Activated T-cell treated with anti-CD3 and anti-CD28 coated beads, Interleukin-2, amount 50 U/mL, for 24 hours (primary cell): ENCODE data around the gene XRCC4.
"Not testable (repeated sequence)": the region's sequence is repeated elsewhere in the genome, so short reads cannot be mapped to it uniquely, and the experiment has no call there.

Experiments used
- DNase-seq: peaks from one replicate; pipeline ENCODE4 v3.0.0-alpha.2; 2020
- H3K27ac Mint-ChIP-seq: 2 replicates; pipeline ENCODE4 v1.8.0; 2020; ENCODE audit warnings: mild to moderate bottlenecking, mixed read lengths
- H3K27me3 Mint-ChIP-seq: 2 replicates; pipeline ENCODE4 v1.8.0; 2020; ENCODE audit warnings: mixed read lengths
- H3K36me3 Mint-ChIP-seq: 2 replicates; pipeline ENCODE4 v1.8.0; 2020; ENCODE audit warnings: low read depth, mixed read lengths
- H3K4me1 Mint-ChIP-seq: 2 replicates; pipeline ENCODE4 v1.8.0; 2020; ENCODE audit warnings: low read depth, mixed read lengths
- H3K4me3 Mint-ChIP-seq: 2 replicates; pipeline ENCODE4 v1.8.0; 2020; ENCODE audit warnings: mild to moderate bottlenecking, moderate library complexity, mixed read lengths
- H3K9me3 Mint-ChIP-seq: 2 replicates; pipeline ENCODE4 v1.8.0; 2020; ENCODE audit warnings: mixed read lengths

XRCC4 gene

DNA sequence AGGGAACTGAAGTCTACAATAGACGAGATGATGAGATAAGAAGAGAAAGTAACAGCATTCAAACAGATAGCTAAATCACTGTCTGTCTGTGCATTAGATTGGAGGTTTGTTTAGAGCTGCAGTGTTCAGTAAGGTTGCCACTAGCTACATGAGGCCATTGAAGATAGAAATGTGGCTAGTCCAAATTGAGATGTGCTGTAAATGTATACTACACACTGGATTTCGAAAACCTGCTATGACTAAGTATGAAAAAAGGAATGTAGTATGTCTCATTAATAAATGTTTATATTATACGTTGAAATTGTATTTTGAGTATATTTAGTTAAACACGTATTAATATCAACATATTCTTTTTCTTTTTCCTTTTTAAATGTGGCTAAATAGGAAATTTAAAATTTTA lies 142.1 kb downstream of the XRCC4 start:
- Mint-ChIP-seq H3K27ac (no peak overlapping the region), H3K9me3 (no peaks in the 10 kb centered on the region), H3K36me3 (peaks cover 3% of the 10 kb centered on the region), H3K4me1 (no peaks in the 10 kb centered on the region), H3K4me3 (no peak overlapping the region), H3K27me3 (no peaks in the 10 kb centered on the region)
- no peak for DNase-seq

DNA sequence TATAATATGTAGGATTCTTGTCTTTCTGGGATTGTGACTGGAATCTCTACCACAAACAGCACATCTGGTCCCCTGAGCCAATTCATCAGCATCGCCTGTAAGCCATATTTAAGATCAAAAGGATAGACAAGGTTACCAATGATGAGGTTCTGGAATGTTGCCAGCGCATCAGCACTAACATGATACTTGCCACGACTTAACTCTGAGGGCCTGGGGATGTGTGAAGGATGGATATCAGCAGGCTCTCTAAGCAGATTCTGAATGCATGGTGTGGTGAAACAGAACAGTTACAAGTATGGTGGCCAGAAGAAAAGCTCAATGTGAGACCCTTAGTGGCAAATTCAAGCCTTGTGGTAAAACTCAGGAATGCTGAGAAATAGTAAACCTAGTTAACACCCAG lies 143.0 kb downstream of the XRCC4 start:
- Mint-ChIP-seq H3K27me3 (no peaks in the 10 kb centered on the region), H3K9me3 (no peaks in the 10 kb centered on the region), H3K36me3 (peaks cover 3% of the 10 kb centered on the region), H3K4me1 (no peaks in the 10 kb centered on the region), H3K4me3 (no peak overlapping the region), H3K27ac (no peak overlapping the region)
- DNase-seq: no peak

DNA sequence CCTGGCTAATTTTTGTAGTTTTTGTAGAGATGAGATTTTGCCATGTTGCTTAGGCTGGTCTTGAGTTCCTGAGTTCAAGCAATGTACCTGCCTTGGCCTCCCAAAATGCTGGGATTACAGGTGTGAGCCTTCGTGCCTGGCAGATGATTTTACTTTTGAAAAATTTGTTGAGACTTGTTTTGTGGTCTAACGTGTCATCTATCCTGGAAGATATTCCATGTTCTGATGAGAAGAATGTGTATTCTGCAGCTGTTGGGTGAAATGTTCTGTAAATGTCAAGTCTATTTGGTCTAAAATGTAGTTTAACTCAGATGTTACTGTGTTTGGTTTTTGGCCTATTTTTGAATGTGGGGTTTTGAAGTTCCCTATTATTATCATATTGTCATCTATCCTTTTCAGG lies 145.6 kb downstream of the XRCC4 start:
- no peaks in the 10 kb centered on the region for H3K27me3 Mint-ChIP-seq
- no peak overlapping the region for H3K4me3 Mint-ChIP-seq
- H3K36me3 Mint-ChIP-seq: peaks cover 3% of the 10 kb centered on the region
- no peaks in the 10 kb centered on the region for H3K9me3 Mint-ChIP-seq
- DNase-seq: no peak
- no peak overlapping the region for H3K27ac Mint-ChIP-seq
- H3K4me1 Mint-ChIP-seq: no peaks in the 10 kb centered on the region

DNA sequence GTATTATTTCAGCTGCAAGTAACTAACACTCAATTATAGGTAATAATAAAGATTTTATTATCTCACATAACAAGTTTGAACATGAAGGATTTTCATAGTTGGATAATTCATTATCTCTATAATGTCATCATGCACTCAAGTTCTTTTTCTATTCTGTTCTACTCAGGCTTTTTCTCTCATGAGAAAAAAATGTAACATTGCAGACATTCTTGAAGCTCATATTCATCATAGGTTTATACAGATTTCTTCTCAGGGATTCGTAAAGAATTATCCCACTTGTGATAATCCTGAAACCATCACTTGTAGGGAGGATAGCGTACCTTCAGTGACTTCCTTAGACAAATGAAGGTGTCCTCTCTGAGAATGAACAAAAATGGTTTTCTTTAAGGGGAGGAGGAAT lies 150.3 kb downstream of the XRCC4 start:
- no peaks in the 10 kb centered on the region for H3K27me3 Mint-ChIP-seq
- H3K4me3 Mint-ChIP-seq: no peak overlapping the region
- no peaks in the 10 kb centered on the region for H3K4me1 Mint-ChIP-seq
- DNase-seq: no peak
- H3K9me3 Mint-ChIP-seq: no peaks in the 10 kb centered on the region
- no peaks in the 10 kb centered on the region for H3K36me3 Mint-ChIP-seq
- H3K27ac Mint-ChIP-seq: no peak overlapping the region

DNA sequence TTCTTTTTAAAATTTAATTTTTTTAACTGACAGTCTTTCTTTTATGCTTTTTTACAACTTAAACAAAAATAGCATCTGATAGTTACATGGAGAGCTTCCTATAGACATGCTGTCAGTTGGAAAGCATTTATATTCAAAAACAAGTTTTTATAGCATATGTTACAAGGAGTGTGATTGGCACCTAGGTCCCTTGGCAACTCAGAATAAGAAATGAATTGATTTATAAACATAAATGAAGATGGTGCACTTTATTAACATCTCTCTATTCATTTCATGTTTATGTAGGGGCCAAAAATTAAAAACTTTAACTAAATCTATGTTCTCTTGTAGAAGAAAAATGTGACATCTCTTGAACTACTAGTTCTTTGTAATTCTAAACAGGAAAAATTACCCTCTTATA lies 153.2 kb downstream of the XRCC4 start:
- Mint-ChIP-seq H3K36me3 (no peaks in the 10 kb centered on the region), H3K27ac (no peak overlapping the region), H3K27me3 (no peaks in the 10 kb centered on the region), H3K4me3 (no peak overlapping the region), H3K9me3 (no peaks in the 10 kb centered on the region), H3K4me1 (no peaks in the 10 kb centered on the region)
- no peak for DNase-seq

DNA sequence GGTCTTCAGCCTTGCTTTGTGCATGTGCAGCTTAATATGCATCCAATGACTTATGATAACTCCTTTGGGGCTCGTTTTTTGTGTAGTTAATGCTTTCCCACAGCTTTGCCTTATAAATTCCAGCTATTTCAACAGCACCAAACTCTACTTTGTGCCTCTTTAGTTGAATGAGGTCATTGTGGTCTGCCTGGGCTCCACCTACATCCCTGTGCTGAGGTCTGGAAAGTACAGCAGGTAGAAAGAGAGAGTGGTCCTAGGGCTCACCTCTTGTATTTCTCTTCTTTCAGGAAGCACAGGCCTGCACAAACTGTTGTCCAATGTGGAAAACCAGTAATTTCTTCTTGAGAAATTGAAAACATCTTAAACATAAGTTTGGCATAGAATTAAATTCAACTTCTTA lies 167.2 kb downstream of the XRCC4 start:
- Mint-ChIP-seq H3K27ac (no peak overlapping the region), H3K27me3 (no peaks in the 10 kb centered on the region), H3K4me3 (no peak overlapping the region), H3K9me3 (no peaks in the 10 kb centered on the region), H3K4me1 (no peaks in the 10 kb centered on the region), H3K36me3 (no peaks in the 10 kb centered on the region)
- no peak for DNase-seq

DNA sequence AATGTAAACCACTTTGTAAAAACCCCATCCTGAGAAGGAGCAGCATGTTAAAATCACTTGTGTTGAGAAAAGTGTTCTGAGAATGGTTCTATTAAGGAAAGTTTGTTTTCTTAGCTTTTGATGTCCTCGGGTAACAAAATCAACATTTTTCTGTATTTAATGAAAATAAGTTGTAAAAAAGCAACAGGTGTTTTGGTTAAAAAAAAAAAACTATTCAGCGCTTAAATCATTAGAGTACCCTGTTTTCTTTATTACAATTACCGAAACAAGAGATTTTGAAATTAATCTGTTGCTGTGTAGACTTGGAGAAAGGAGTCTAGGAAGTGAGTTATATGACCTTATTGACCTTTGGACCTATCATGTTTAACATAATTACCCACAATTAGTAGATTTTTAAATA lies 167.7 kb downstream of the XRCC4 start:
- Mint-ChIP-seq H3K27me3 (no peaks in the 10 kb centered on the region), H3K36me3 (no peaks in the 10 kb centered on the region), H3K4me3 (no peak overlapping the region), H3K27ac (no peak overlapping the region), H3K4me1 (no peaks in the 10 kb centered on the region), H3K9me3 (no peaks in the 10 kb centered on the region)
- no peak for DNase-seq

DNA sequence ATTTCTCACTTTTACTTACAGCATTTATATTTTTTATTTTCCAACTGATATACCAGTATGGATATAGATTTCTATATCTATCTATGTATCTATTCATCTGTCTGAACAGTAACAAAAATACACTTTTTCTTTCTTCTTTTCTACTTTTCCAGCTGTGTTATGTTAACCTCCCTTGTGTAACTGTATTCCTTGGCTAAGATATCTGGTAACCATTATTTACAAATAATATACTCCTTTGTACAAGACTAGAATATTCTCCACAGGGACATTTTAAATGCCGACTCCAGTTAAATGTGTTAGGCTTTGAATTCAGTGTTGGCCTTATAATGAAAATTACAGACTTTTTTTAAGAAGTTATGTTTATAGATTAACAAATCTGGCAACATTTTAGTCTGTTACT lies 168.7 kb downstream of the XRCC4 start:
- H3K27ac Mint-ChIP-seq: no peak overlapping the region
- no peaks in the 10 kb centered on the region for H3K36me3 Mint-ChIP-seq
- no peak overlapping the region for H3K4me3 Mint-ChIP-seq
- no peak for DNase-seq
- no peaks in the 10 kb centered on the region for H3K9me3 Mint-ChIP-seq
- H3K27me3 Mint-ChIP-seq: no peaks in the 10 kb centered on the region
- no peaks in the 10 kb centered on the region for H3K4me1 Mint-ChIP-seq

DNA sequence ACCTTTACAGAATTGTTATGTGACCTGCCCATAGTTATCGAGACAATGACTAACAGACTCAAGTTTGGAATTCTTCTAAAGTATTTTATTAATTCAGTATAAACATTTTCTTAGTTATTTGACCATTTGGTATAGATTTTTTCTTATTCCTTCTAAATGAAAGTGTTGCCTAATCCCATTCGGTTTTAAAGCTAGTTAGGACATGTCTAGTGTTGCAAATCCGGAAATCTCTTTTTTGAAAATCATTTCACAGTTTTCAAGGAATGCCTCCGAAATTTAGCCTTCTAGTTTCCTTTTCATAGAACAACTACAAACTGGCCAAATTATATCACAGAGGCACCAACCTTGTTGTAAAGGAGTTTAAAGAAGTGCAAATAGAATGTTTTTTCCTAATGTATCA lies 171.8 kb downstream of the XRCC4 start:
- no peaks in the 10 kb centered on the region for H3K36me3 Mint-ChIP-seq
- H3K9me3 Mint-ChIP-seq: no peaks in the 10 kb centered on the region
- DNase-seq: no peak
- no peak overlapping the region for H3K27ac Mint-ChIP-seq
- H3K4me1 Mint-ChIP-seq: no peaks in the 10 kb centered on the region
- no peak overlapping the region for H3K4me3 Mint-ChIP-seq
- H3K27me3 Mint-ChIP-seq: no peaks in the 10 kb centered on the region

DNA sequence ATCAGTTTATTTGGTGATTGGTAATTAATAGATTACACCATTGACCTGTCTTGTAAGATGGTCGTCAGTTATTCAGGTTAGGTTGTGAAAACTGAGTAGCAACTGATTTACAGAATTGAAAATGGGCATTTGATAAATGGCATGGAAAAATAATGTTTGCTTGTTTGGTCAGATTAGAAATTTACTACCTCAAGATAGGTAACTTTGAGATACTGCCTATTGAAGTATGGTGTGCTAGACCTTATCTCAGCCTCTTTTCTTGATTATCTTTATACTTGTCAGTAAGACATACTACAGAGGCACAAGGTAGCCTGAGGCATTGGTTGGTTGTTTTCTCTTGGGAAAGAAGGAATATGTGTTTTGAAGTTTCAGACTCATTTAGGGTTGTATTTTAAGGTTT lies 174.5 kb downstream of the XRCC4 start:
- H3K4me1 Mint-ChIP-seq: no peaks in the 10 kb centered on the region
- no peak for DNase-seq
- no peaks in the 10 kb centered on the region for H3K27me3 Mint-ChIP-seq
- no peaks in the 10 kb centered on the region for H3K9me3 Mint-ChIP-seq
- no peak overlapping the region for H3K4me3 Mint-ChIP-seq
- no peaks in the 10 kb centered on the region for H3K36me3 Mint-ChIP-seq
- no peak overlapping the region for H3K27ac Mint-ChIP-seq

DNA sequence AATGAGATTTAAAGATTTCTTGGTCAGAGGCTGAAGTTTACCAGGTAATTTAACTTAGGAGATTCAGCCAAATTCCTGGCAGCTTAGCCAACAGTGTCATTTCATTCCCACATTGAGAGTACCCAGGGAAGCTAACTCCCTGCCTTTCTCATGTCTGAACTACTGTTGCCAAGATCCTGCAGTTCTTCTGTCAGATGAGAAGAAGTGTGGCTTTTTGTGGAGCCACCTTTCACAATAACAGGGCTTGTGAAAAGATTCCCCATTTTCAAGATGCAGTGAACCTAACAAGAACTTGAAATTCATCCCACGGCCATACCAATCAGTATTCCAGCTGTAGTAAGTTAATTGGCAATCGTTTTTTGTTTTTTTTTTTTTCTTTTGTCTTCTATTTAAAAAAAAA lies 176.4 kb downstream of the XRCC4 start:
- no peaks in the 10 kb centered on the region for H3K4me1 Mint-ChIP-seq
- no peak overlapping the region for H3K27ac Mint-ChIP-seq
- H3K27me3 Mint-ChIP-seq: no peaks in the 10 kb centered on the region
- no peak for DNase-seq
- no peak overlapping the region for H3K4me3 Mint-ChIP-seq
- no peaks in the 10 kb centered on the region for H3K9me3 Mint-ChIP-seq
- peaks cover 2% of the 10 kb centered on the region for H3K36me3 Mint-ChIP-seq

DNA sequence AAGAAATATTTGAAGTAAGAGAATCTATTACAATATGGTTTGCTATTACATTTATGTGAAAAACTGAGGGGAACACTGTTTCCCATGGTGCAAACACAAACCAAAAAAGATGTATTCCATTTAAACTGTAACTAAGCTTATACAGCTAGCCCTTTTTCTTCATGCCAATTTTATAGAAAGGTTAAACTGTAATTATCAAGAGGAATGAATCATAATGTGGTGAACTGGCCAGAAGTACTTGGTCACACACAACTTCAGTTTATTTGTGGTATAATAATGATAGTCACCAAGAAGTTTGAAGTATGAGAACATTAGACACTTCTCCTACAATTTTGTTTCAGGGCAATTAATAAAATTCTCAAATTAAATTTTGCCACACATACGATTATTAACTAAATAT lies 177.9 kb downstream of the XRCC4 start:
- Mint-ChIP-seq H3K4me1 (no peaks in the 10 kb centered on the region), H3K27me3 (no peaks in the 10 kb centered on the region), H3K36me3 (peaks cover 6% of the 10 kb centered on the region), H3K27ac (no peak overlapping the region), H3K9me3 (no peaks in the 10 kb centered on the region), H3K4me3 (no peak overlapping the region)
- DNase-seq: no peak

DNA sequence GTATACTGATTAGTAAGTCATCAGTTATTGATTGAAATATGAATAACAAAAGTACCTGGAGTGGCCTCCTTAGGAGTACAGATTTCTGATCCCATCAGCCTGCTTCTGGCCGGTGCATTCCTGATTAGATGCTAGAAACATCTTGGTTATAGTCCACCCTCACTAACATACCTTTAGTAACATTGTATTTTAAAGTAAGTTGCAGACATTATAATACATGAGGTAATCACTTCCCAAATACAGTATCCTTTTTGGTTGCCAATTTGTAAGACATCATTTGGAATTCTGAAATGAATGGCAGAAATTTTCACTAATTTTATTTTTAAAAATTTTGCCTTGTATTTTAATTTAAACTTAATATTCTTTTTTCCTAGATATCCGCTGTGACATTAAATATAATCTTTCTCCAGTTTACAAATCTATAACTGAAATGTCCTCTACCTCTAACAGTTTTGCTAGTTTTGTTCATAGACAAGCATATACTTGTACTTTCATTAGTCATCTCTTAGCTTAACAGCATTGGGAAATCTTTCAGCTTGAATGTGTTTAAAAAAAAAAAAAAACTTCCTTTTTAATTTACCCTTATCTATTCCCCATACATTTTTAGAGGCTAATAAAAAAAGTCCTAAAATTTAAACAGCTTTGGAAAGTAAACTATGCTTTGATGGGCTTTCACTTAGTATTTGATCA lies 178.9 kb downstream of the XRCC4 start:
- peaks cover 6% of the 10 kb centered on the region for H3K36me3 Mint-ChIP-seq
- no peaks in the 10 kb centered on the region for H3K27me3 Mint-ChIP-seq
- no peak overlapping the region for H3K27ac Mint-ChIP-seq
- no peaks in the 10 kb centered on the region for H3K4me1 Mint-ChIP-seq
- no peaks in the 10 kb centered on the region for H3K9me3 Mint-ChIP-seq
- DNase-seq: no peak
- no peak overlapping the region for H3K4me3 Mint-ChIP-seq

DNA sequence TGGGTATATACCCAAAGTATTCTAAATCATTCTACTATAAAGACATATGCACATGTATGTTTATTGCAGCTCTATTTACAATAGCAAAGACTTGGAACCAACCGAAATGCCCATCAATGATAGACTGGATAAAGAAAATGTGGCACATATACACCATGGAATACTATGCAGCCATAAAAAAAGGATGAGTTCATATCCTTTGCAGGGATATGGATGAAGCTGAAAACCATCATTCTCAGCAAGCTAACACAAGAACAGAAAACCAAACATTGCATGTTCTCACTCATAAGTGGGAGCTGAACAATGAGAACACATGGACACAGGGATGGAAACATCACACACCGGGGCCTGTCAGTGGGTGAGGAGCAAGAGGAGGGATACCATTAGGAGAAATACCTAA lies 180.3 kb downstream of the XRCC4 start:
- not testable (repeated sequence) for H3K4me3 Mint-ChIP-seq, H3K27ac Mint-ChIP-seq, DNase-seq, H3K9me3 Mint-ChIP-seq, H3K27me3 Mint-ChIP-seq, H3K4me1 Mint-ChIP-seq, H3K36me3 Mint-ChIP-seq

DNA sequence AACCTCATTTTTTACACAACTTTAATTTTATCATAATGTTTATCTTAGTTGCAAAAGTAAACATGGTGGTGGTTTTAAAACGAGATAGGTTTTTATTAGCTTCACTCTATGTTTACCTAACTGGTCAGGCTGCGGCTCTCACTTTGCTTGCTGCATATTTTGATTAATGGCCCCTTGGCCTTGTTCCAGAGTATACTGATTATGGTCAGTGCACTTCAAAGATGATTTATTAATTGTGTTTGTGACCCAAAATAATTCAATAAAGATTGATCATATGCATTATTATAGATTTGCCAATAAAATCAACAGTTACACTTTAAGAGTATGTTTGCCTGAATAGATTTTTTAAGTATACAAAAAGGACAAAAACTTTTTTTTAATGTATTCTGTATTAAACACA lies 188.0 kb downstream of the XRCC4 start:
- no peak overlapping the region for H3K4me3 Mint-ChIP-seq

DNA sequence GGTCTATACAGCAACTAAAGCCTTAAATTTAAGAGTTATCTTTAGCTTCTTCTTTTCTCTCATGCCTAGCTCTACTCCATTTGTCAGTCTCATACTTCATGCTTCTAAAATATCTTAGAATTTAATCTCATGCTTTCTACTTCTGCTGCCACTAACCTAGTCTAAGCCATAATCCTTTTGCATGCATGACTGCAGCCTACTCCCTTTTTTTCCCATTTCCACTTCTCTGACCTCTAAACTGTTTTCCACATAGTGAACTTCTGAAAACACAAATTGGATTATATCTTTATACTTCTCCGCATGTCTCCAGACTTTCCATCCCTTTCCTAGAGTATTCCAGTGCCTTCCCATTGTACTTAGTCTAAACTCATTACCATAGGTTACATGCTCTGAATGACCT lies 193.0 kb downstream of the XRCC4 start:
- Mint-ChIP-seq H3K36me3 (no peaks in the 10 kb centered on the region), H3K4me1 (no peaks in the 10 kb centered on the region), H3K9me3 (peaks cover 2% of the 10 kb centered on the region), H3K27me3 (no peaks in the 10 kb centered on the region), H3K4me3 (no peak overlapping the region), H3K27ac (no peak overlapping the region)
- no peak for DNase-seq

More for the DNA sequence above, 188.0 kb downstream of the XRCC4 start:
- no peak for DNase-seq
- no peaks in the 10 kb centered on the region for H3K36me3 Mint-ChIP-seq
- no peaks in the 10 kb centered on the region for H3K4me1 Mint-ChIP-seq
- H3K9me3 Mint-ChIP-seq: no peaks in the 10 kb centered on the region
- H3K27ac Mint-ChIP-seq: no peak overlapping the region
- H3K27me3 Mint-ChIP-seq: no peaks in the 10 kb centered on the region
